HuH-7 (cell line): ENCODE data around the gene ST3GAL2.
"Not testable (repeated sequence)": the region's sequence is repeated elsewhere in the genome, so short reads cannot be mapped to it uniquely, and the experiment has no call there.

Experiments
- DNase-seq: peaks from one replicate; pipeline ENCODE4 v3.0.0; 2011; ENCODE audit warnings: low spot score

ST3GAL2 gene

GRCh38 chr16:70386289-70386986, 52.5 kb downstream of the ST3GAL2 start:
- not testable (repeated sequence) for DNase-seq

- DNase-seq = no peak
These were observed 55.4 kb downstream of the ST3GAL2 start for GRCh38 chr16:70383421-70383960.

GRCh38 chr16:70381604-70382342, 57.1 kb downstream of the ST3GAL2 start:
- no peak for DNase-seq

- no peak for DNase-seq
These were observed 57.8 kb downstream of the ST3GAL2 start for GRCh38 chr16:70380919-70381603.

GRCh38 chr16:70380248-70380918, 58.5 kb downstream of the ST3GAL2 start:
- DNase-seq = no peak

GRCh38 chr16:70378869-70379493, 59.9 kb downstream of the ST3GAL2 start:
- DNase-seq = no peak

- no peak for DNase-seq
These were observed 61.1 kb downstream of the ST3GAL2 start for GRCh38 chr16:70377782-70378181.

GRCh38 chr16:70375636-70376611, 63.0 kb downstream of the ST3GAL2 start:
- DNase-seq = no peak

GRCh38 chr16:70374213-70374612, 64.7 kb downstream of the ST3GAL2 start:
- no peak for DNase-seq

GRCh38 chr16:70372921-70373728, 65.8 kb downstream of the ST3GAL2 start:
- DNase-seq = no peak

- no peak for DNase-seq
These were observed 68.0 kb downstream of the ST3GAL2 start for GRCh38 chr16:70370924-70371323.

GRCh38 chr16:70370145-70370544, 68.8 kb downstream of the ST3GAL2 start:
- not testable (repeated sequence) for DNase-seq

- DNase-seq = no peak
These were observed 74.5 kb downstream of the ST3GAL2 start for GRCh38 chr16:70364399-70364798.

GRCh38 chr16:70359552-70359951, 79.3 kb downstream of the ST3GAL2 start:
- no peak for DNase-seq

GRCh38 chr16:70349783-70350182, 89.1 kb downstream of the ST3GAL2 start:
- no peak for DNase-seq

- no peak for DNase-seq
These were observed 89.9 kb downstream of the ST3GAL2 start for GRCh38 chr16:70348991-70349390.

- no peak for DNase-seq
These were observed 93.1 kb downstream of the ST3GAL2 start for GRCh38 chr16:70345840-70346239.

- DNase-seq = no peak
These were observed 96.9 kb downstream of the ST3GAL2 start for GRCh38 chr16:70342016-70342415.

- DNase-seq = no peak
These were observed 97.3 kb downstream of the ST3GAL2 start for GRCh38 chr16:70341600-70341999.

- no peak for DNase-seq
These were observed 101.1 kb downstream of the ST3GAL2 start for GRCh38 chr16:70337814-70338213.
